GM10266 (cell line): ENCODE results near the gene STEAP1B.

ENCODE experiments used
- DNase-seq: peaks from one replicate; pipeline ENCODE4 v3.0.0; 2012; ENCODE audit errors: extremely low spot score
- CTCF ChIP-seq: IDR thresholded peaks from 2 replicates; pipeline ENCODE4 v1.5.1; 2012; ENCODE audit warnings: mild to moderate bottlenecking, low read depth; ENCODE audit not compliant: control insufficient read depth, insufficient read depth; ENCODE audit errors: missing control alignments

The STEAP1B gene

GRCh38 chr7:22420973-22421635 lies 78.9 kb downstream of the STEAP1B start:
- no peak for DNase-seq
- no peak for TF ChIP-seq CTCF

- no peak for DNase-seq
- TF ChIP-seq CTCF: no peak
Observed at GRCh38 chr7:22420008-22420407, 80.0 kb downstream of the STEAP1B start.

- DNase-seq: no peak
- no peak for TF ChIP-seq CTCF
Observed at GRCh38 chr7:22419488-22419887, 80.5 kb downstream of the STEAP1B start.

- no peak for TF ChIP-seq CTCF
- DNase-seq: no peak
Observed at GRCh38 chr7:22418251-22419046, 81.5 kb downstream of the STEAP1B start.

GRCh38 chr7:22417841-22418240 lies 82.1 kb downstream of the STEAP1B start:
- no peak for DNase-seq
- TF ChIP-seq CTCF: no peak

- TF ChIP-seq CTCF: no peak
- no peak for DNase-seq
Observed at GRCh38 chr7:22417349-22417748, 82.6 kb downstream of the STEAP1B start.

- TF ChIP-seq CTCF: no peak
Observed at GRCh38 chr7:22414424-22414823, 85.6 kb downstream of the STEAP1B start.

More at GRCh38 chr7:22414424-22414823, 85.6 kb downstream of the STEAP1B start:
- no peak for DNase-seq
